DOHH2 (cell line): ENCODE results near the gene NDUFAB1.
"Not testable (repeated sequence)": the region's sequence is repeated elsewhere in the genome, so short reads cannot be mapped to it uniquely, and the experiment has no call there.

ENCODE experiments used
- H3F3A ChIP-seq: fragments of 200-600 bp; sonication (generic), shearing (Covaris generic); 2 replicates; pipeline ENCODE4 v1.6.0; 2016; ENCODE audit warnings: antibody characterized with exemption, mild to moderate bottlenecking; ENCODE audit not compliant: control insufficient read depth, insufficient read depth
- H3K27ac ChIP-seq: fragments of 200-600 bp; sonication (generic); 2 replicates; pipeline ENCODE4 v1.5.1; 2014; ENCODE audit warnings: low read depth, mild to moderate bottlenecking, low read length, moderate library complexity
- H3K27me3 ChIP-seq: fragments of 200-600 bp; sonication (generic); 2 replicates; pipeline ENCODE4 v1.6.1; 2014; ENCODE audit warnings: mild to moderate bottlenecking, low read length, mixed read lengths; ENCODE audit not compliant: control insufficient read depth
- H3K36me3 ChIP-seq: fragments of 200-600 bp; sonication (generic); 2 replicates; pipeline ENCODE4 v1.6.1; 2014; ENCODE audit warnings: mild to moderate bottlenecking, low read length, moderate library complexity, mixed read lengths; ENCODE audit not compliant: control insufficient read depth
- H3K4me1 ChIP-seq: fragments of 200-600 bp; sonication (generic); 2 replicates; pipeline ENCODE4 v1.6.1; 2014; ENCODE audit warnings: mild to moderate bottlenecking, low read length, mixed read lengths; ENCODE audit not compliant: control insufficient read depth
- H3K4me2 ChIP-seq: fragments of 200-600 bp; sonication (generic); 2 replicates; pipeline ENCODE4 v1.6.0; 2014; ENCODE audit warnings: mild to moderate bottlenecking, low read length, moderate library complexity
- H3K4me3 ChIP-seq: fragments of 200-600 bp; sonication (generic); 2 replicates; pipeline ENCODE4 v1.5.1; 2014; ENCODE audit warnings: mild to moderate bottlenecking, low read length, mixed read lengths
- H3K79me2 ChIP-seq: fragments of 200-600 bp; sonication (generic); 2 replicates; pipeline ENCODE4 v1.6.1; 2014; ENCODE audit warnings: mild to moderate bottlenecking, low read length, mixed read lengths; ENCODE audit not compliant: control insufficient read depth
- H3K9me2 ChIP-seq: fragments of 200-600 bp; sonication (generic); replicated peaks from 2 replicates; pipeline ENCODE4 v1.6.1; 2014; ENCODE audit warnings: mild to moderate bottlenecking, low read length, mixed read lengths; ENCODE audit not compliant: control insufficient read depth
- H3K9me3 ChIP-seq: fragments of 200-600 bp; sonication (generic); 2 replicates; pipeline ENCODE4 v1.6.1; 2014; ENCODE audit warnings: antibody characterized with exemption, low read length, mixed read lengths; ENCODE audit not compliant: control insufficient read depth, insufficient read depth
- H4K20me1 ChIP-seq: fragments of 200-600 bp; sonication (generic); 2 replicates; pipeline ENCODE4 v1.6.0; 2014; ENCODE audit warnings: low read depth, mild to moderate bottlenecking, antibody characterized with exemption, low read length, moderate library complexity; ENCODE audit not compliant: control insufficient read depth, insufficient read depth
- EZH2phosphoT487 ChIP-seq: fragments of 200-600 bp; sonication (generic); IDR thresholded peaks from 2 replicates; pipeline ENCODE4 v1.6.1; 2017; ENCODE audit warnings: borderline replicate concordance, mild to moderate bottlenecking, antibody characterized with exemption, low read length, moderate library complexity, mixed read lengths
- TF ChIP-seq, protein P1 (sequence below): fragments of 200-600 bp; sonication (generic); IDR thresholded peaks from one replicate; pipeline ENCODE4 v1.5.1; 2014; ENCODE audit warnings: antibody characterized with exemption, mild to moderate bottlenecking, low read depth, low read length; ENCODE audit not compliant: poor library complexity, severe bottlenecking

Gene NDUFAB1

DNA sequence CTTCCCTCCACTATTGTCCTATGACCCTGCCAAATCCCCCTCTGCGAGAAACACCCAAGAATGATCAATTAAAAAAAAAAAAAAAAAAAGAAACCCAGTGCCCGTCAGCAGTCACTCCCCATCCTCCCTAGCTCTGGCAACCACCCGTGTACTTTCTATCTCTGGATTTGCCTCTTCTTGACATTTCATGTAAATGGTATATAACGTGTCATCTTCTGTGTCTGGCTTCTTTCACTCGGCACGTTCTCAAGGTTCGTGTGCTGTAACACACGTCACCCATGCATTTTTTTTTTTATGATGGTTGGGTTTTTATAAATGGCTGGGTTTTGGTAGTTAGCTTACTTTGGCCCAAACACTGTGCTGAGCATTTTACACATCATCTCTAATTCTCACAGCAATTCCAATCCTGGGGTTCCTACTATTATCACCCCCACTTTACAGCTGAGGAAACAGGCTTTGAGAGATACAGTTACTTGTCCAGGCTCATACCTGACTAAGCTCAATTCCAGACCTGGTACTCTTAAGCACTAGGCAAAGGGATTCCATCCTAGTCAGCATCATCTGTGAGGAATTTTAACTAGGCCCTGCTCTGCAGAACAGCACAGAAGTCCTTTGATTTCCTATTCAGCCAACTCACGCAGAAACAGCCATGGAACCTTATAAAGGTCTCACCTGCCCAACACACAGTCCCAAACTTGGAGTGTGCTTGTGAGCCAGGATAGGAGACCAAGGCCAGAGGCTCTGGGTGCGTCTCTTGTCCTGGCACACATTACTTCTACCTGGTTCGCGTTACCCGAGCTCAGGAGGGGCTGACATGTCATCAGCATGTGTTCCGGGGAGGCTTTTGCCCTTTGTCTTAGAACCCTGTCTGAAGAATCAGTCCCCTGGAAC is 11.7 kb downstream of the NDUFAB1 start:
- H3K36me3 ChIP-seq: peaks cover 73% of the 10 kb centered on the region
- no peak overlapping the region for H3K4me2 ChIP-seq
- H3F3A ChIP-seq: peaks cover 4% of the 10 kb centered on the region
- H3K4me3 ChIP-seq: no peak overlapping the region
- H3K27ac ChIP-seq: no peak overlapping the region
- H3K9me2 ChIP-seq: no peaks in the 10 kb centered on the region
- TF ChIP-seq, protein P1, sequence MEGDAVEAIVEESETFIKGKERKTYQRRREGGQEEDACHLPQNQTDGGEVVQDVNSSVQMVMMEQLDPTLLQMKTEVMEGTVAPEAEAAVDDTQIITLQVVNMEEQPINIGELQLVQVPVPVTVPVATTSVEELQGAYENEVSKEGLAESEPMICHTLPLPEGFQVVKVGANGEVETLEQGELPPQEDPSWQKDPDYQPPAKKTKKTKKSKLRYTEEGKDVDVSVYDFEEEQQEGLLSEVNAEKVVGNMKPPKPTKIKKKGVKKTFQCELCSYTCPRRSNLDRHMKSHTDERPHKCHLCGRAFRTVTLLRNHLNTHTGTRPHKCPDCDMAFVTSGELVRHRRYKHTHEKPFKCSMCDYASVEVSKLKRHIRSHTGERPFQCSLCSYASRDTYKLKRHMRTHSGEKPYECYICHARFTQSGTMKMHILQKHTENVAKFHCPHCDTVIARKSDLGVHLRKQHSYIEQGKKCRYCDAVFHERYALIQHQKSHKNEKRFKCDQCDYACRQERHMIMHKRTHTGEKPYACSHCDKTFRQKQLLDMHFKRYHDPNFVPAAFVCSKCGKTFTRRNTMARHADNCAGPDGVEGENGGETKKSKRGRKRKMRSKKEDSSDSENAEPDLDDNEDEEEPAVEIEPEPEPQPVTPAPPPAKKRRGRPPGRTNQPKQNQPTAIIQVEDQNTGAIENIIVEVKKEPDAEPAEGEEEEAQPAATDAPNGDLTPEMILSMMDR: no peak
- TF ChIP-seq EZH2phosphoT487: no peak
- no peaks in the 10 kb centered on the region for H3K4me1 ChIP-seq
- no peaks in the 10 kb centered on the region for H3K27me3 ChIP-seq
- peaks cover 25% of the 10 kb centered on the region for H3K79me2 ChIP-seq
- H3K9me3 ChIP-seq: no peaks in the 10 kb centered on the region
- no peaks in the 10 kb centered on the region for H4K20me1 ChIP-seq

DNA sequence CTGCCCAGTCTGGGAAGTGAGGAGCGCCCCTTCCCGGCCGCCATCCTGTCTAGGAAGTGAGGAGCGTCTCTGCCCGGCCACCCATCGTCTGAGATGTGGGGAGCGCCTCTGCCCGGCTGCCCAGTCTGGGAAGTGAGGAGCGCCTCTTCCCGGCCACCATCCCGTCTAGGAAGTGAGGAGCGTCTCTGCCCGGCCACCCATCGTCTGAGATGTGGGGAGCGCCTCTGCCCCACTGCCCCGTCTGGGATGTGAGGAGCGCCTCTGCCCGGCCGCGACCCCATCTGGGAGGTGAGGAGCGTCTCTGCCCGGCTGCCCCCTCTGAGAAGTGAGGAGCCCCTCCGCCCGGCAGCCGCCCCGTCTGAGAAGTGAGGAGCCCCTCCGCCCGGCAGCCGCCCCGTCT is 12.8 kb downstream of the NDUFAB1 start:
- H3K4me3 ChIP-seq, H3K4me2 ChIP-seq, H3K9me3 ChIP-seq, H3F3A ChIP-seq, H3K27me3 ChIP-seq, H3K9me2 ChIP-seq, H4K20me1 ChIP-seq, H3K4me1 ChIP-seq, H3K27ac ChIP-seq: not testable (repeated sequence)
- Histone ChIP-seq H3K36me3 (peaks cover 64% of the 10 kb centered on the region), H3K79me2 (peaks cover 13% of the 10 kb centered on the region)

DNA sequence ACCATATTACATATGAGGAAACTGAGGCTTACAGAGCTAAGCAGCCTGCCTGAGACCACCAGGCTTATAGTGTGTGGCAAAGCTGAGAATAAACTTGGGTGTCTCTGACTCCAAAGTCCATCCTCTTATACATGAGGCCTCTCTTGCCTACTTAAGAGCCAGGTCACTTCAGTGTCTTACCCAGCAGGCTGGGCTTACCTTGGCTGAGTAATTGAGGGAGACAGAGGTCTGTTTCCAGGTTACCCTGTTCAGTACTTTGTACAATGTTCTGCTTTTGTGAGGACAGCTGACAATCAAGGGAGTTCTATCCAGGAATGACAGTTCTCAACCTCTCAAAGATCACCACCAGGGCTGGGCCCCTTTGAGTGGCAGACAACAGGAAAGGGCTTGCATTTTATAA is 14.4 kb downstream of the NDUFAB1 start:
- H3F3A ChIP-seq: peaks cover 4% of the 10 kb centered on the region
- H3K27ac ChIP-seq: no peak overlapping the region
- H3K4me3 ChIP-seq: no peak overlapping the region
- H4K20me1 ChIP-seq: no peaks in the 10 kb centered on the region
- no peaks in the 10 kb centered on the region for H3K27me3 ChIP-seq
- H3K4me1 ChIP-seq: no peaks in the 10 kb centered on the region
- H3K36me3 ChIP-seq: peaks cover 56% of the 10 kb centered on the region
- H3K9me3 ChIP-seq: no peaks in the 10 kb centered on the region
- H3K4me2 ChIP-seq: no peak overlapping the region
- no peak for TF ChIP-seq EZH2phosphoT487
- TF ChIP-seq, protein P1: no peak
- H3K79me2 ChIP-seq: no peaks in the 10 kb centered on the region
- no peaks in the 10 kb centered on the region for H3K9me2 ChIP-seq

DNA sequence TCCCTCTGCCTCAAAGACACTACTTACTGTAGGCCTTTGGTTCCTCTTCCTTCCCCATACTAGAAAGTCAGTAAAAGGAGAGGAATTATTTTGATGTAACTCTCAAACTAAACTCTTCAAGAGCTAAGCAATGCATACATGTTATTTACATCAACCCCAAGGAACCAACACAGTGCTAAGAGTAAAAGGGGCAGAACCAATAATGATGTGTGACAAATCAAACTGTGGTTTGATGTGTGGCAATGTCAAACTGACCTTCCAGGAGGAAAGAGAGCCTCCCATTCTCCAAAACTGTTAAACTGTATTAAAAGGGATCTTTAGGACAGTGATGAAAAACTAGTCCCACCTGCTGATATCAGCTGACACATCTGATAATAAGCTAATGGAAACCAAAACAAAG is 15.7 kb downstream of the NDUFAB1 start:
- no peaks in the 10 kb centered on the region for H3K4me1 ChIP-seq
- no peaks in the 10 kb centered on the region; the same call in 1 of the 2 replicates for H4K20me1 ChIP-seq
- no peaks in the 10 kb centered on the region for H3K9me3 ChIP-seq
- no peak for TF ChIP-seq EZH2phosphoT487
- no peaks in the 10 kb centered on the region for H3K9me2 ChIP-seq
- H3K27me3 ChIP-seq: no peaks in the 10 kb centered on the region
- H3F3A ChIP-seq: peaks cover 12% of the 10 kb centered on the region
- H3K4me2 ChIP-seq: no peak overlapping the region
- H3K36me3 ChIP-seq: peaks cover 45% of the 10 kb centered on the region
- no peaks in the 10 kb centered on the region for H3K79me2 ChIP-seq
- no peak overlapping the region for H3K4me3 ChIP-seq
- no peak overlapping the region for H3K27ac ChIP-seq
